Measurements from ENCODE around the gene TMPRSS9. TPM values are rescaled to one million over a fixed set of nuclear protein-coding genes. Genes with fewer than 3 reads are reported as not detected.

Gene TMPRSS9
- total and polyA plus RNA-seq, 4 experiments from 2014 or later: not detected

DNA sequence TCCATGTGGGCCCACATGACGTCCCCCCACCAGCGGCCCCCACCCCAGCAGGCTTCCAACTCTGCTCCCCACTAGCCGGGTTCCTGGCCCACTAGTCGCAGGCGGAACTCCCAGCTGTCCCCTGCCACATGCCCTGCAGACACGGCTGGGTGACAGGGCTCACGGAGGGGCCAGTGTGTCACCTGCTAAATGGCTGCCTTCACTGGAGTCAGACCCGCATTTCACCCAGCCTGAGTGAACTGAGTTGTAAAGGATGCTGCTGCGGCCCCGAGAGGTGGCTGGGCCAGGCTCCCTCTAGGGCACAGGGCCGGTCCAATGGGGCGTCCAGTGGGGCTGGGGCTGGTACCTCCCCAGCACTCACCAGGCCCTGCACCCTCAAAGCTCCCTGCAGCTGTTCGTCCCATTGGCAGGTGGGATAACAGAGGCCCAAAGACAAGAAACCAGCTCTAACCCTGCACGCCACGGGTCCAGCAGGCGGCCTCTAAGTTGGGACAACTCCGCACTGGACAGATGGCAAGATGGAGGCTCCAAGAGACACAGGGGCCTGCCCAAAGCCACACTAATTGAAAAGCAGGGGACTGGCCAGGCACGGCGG, 93.5 kb downstream of the TMPRSS9 start:
- Mint-ChIP-seq H3K27ac (peak overlapping the region in 2 of 7 donors; percentile 25 to 76), H3K36me3 (peaks cover 0 to 2% of the 10 kb centered on the region in 2 donors), H3K4me3 (peak overlapping the region in 2 of 8 donors; percentile 13 to 55), H3K4me1 (peaks cover 10 to 20% (median 13%) of the 10 kb centered on the region in 4 donors), H3K27me3 (no peaks in the 10 kb centered on the region), H3K9me3 (no peaks in the 10 kb centered on the region)
- H3K27ac ChIP-seq (ENCODE audit: low read depth, low read length): no peak overlapping the region
- H3K4me3 ChIP-seq (ENCODE audit: low read length in 2 of 2): no peak overlapping the region
- intact Hi-C loops (cut with micrococcal nuclease): no loop called here
- POLR2A ChIA-PET (ENCODE audit: partially characterized antibody): interaction anchor here (0.5 to 5.1 kb wide), 3 partner anchors 23 to 681 kb away, joined by 3 to 45 read pairs (median 30); partner anchors contain the start of genes GADD45B and TIMM13
- H3K4me1 ChIP-seq (ENCODE audit: insufficient read depth, low read length): peaks cover 24% of the 10 kb centered on the region
- CTCF ChIA-PET (ENCODE audit: partially characterized antibody): interaction anchor here (1.2 to 2.1 kb wide), 2 partner anchors 158 to 160 kb away, joined by 3 to 6 read pairs; no protein-coding TSS in a partner anchor
- H3K36me3 ChIP-seq (ENCODE audit: insufficient read depth, low read length): no peaks in the 10 kb centered on the region
- H3K27me3 ChIP-seq (ENCODE audit: insufficient read depth, low read length): no peaks in the 10 kb centered on the region
- no peak for DNase-seq
- no peaks in the 10 kb centered on the region for H3K9me3 ChIP-seq (ENCODE audit: control insufficient read depth in 1 of 2, low read length in 2 of 2)

DNA sequence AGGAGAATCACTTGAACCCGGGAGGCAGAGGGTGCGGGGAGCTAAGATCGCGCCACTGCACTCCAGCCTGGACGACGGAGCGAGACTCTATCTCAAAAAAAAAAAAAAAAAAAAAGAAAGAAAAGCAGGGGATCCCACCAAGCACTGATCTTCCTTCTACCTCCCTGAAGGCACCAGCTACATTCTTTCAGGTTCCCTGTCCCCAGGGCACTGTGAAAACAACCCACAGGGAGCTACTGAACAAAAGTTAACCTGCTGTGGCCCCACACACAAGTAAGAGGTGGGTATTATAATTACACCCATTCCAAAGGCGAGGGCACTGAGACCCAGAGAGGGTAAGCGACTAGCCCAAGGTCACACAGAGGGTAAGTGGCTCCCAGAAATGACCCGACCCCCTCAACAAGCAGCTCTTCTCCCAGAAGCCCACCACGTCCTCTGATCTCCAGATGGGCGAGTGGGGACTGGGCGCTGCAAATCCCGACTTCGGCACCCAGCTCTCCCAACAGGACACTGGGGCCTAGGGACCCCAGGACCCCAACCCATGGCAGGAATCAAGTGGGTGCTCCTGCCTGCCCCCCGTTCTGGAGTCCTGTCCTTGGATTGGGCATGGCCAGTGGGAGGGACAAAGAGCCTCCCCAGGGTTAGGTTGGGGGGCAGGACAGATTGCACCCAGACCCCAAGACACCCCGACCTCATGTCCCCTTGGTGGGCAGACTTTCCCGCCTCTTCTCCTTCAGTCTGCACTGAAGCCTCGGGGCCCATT, 94.3 kb downstream of the TMPRSS9 start:
- Mint-ChIP-seq H3K27me3 (no peaks in the 10 kb centered on the region), H3K9me3 (no peaks in the 10 kb centered on the region), H3K4me1 (peaks cover 9 to 20% (median 13%) of the 10 kb centered on the region in 4 donors), H3K27ac (peak overlapping the region in 6 of 7 donors; percentile 53 to 89 (median 80)), H3K36me3 (peaks cover 0 to 2% of the 10 kb centered on the region in 2 donors), H3K4me3 (peak overlapping the region; percentile 8 to 88 (median 79))
- Histone ChIP-seq H3K4me1 (ENCODE audit: insufficient read depth, low read length) (peaks cover 24% of the 10 kb centered on the region), H3K4me3 (ENCODE audit: low read length in 2 of 2) (no peak overlapping the region), H3K9me3 (ENCODE audit: control insufficient read depth in 1 of 2, low read length in 2 of 2) (no peaks in the 10 kb centered on the region), H3K27ac (ENCODE audit: low read depth, low read length) (no peak overlapping the region), H3K36me3 (ENCODE audit: insufficient read depth, low read length) (no peaks in the 10 kb centered on the region), H3K27me3 (ENCODE audit: insufficient read depth, low read length) (no peaks in the 10 kb centered on the region)
- intact Hi-C loops (cut with micrococcal nuclease): no loop called here
- ChIA-PET POLR2A (ENCODE audit: partially characterized antibody) (interaction anchor here (0.5 to 5.1 kb wide), 5 partner anchors 22 to 680 kb away, joined by 3 to 45 read pairs (median 4); partner anchors contain the start of genes GADD45B and TIMM13), CTCF (ENCODE audit: partially characterized antibody) (interaction anchor here (0.7 to 2.1 kb wide), 3 partner anchors 157 to 326 kb away, joined by 3 to 6 read pairs (median 3); no protein-coding TSS in a partner anchor)
- DNase-seq: no peak

DNA sequence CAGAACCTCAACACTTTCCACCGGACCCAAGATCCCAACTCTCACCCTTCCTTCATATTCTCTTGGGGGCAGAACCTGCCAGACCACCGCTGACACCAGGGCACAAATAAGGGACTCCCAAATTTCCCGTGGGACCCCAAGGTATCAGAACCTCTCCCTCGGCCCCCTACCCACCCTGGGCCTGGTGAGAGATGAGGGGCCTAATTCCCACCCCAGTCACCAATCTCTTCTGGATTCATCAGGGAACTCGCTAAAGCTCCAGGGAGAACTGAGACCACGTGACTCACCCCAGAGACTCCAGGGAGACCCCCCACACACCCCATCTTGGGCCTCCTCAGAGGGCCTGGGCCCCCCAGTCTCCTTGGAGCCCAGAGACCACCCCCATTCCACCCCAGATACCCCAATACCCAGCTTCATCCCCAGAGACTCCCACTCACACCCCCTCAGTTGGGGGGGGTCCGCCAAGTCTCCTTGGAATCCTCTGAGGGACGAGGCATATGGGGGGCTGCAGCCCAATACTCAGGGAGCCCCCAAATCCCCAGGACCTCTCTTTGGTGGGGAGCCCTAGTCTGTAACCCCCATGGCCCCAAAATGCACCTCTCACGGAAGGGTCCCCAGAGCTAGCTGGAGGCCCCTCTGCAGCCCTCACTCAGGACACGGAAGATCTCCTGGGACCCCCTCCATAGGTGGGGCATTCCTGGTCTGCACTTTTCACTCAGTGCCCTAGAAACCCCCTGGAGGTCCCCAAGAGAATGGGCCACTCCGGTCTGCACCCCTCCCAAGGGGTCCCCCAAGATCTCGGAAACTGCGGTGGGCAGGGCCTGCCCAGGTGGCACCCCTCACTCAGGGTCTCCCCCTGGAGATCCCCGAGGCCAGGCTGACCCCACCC, 95.1 kb downstream of the TMPRSS9 start:
- Histone ChIP-seq H3K9me3 (ENCODE audit: control insufficient read depth in 1 of 2, low read length in 2 of 2) (no peaks in the 10 kb centered on the region), H3K4me1 (ENCODE audit: insufficient read depth, low read length) (peaks cover 24% of the 10 kb centered on the region), H3K27me3 (ENCODE audit: insufficient read depth, low read length) (no peaks in the 10 kb centered on the region), H3K4me3 (ENCODE audit: low read length in 2 of 2) (peak overlapping the region in 1 of 2 donors; percentile 70), H3K27ac (ENCODE audit: low read depth, low read length) (peak overlapping the region; percentile 87), H3K36me3 (ENCODE audit: insufficient read depth, low read length) (no peaks in the 10 kb centered on the region)
- H3K36me3 Mint-ChIP-seq: no peaks in the 10 kb centered on the region
- intact Hi-C loops (cut with micrococcal nuclease): no loop called here
- DNase-seq: no peak
- POLR2A ChIA-PET (ENCODE audit: partially characterized antibody): interaction anchor here (1.1 to 5.1 kb wide), 5 partner anchors 21 to 219 kb away, joined by 3 to 45 read pairs (median 6); partner anchors contain the start of genes GADD45B and TIMM13
- H3K27ac Mint-ChIP-seq: peak overlapping the region; percentile 53 to 91 (median 82)
- H3K4me1 Mint-ChIP-seq: peaks cover 6 to 23% (median 13%) of the 10 kb centered on the region in 4 donors
- no peaks in the 10 kb centered on the region for H3K9me3 Mint-ChIP-seq
- no peaks in the 10 kb centered on the region for H3K27me3 Mint-ChIP-seq
- peak overlapping the region; percentile 75 to 92 (median 82) for H3K4me3 Mint-ChIP-seq
- CTCF ChIA-PET (ENCODE audit: partially characterized antibody): interaction anchor here (2.1 kb wide), 1 partner anchor 156 kb away, joined by 6 read pairs; no protein-coding TSS in a partner anchor

DNA sequence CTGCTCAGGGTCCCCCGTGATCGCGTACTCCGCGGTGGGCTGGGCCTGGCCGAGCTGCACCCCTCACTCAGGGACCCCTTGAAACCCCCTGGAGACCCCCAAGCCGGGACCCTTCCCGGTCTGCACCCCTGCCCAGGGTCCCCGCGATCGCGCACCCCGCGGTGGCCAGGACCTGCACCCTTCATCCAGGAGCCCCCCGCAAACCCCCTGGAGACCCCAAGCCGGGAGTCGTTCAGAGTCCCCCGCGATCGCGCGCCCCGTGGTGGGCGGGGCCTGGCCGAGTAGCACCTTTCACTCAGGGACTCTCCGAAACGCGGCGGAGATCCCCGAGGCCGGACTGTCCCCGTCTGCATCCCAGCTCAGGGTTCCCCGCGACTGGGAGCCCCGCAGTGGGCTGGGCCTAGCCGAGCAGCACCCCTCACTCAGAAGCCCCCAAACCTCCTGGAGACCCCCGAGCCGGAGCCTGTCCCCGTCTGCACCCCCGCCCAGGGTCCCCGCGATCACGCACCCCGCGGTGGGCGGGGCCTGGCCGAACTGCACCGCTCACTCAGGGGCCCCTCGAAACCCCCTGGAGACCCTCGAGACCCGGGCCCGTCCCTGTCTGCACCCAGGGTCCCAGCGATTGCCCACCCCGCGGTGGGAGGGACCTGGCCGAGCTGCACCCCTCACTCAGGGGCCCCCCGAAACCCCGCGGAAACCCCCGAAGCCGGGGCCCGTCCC, 95.9 kb downstream of the TMPRSS9 start:
- Mint-ChIP-seq H3K36me3 (no peaks in the 10 kb centered on the region), H3K9me3 (no peaks in the 10 kb centered on the region), H3K4me3 (peak overlapping the region; percentile 79 to 92 (median 86)), H3K27me3 (no peaks in the 10 kb centered on the region), H3K4me1 (peaks cover 6 to 23% (median 13%) of the 10 kb centered on the region in 4 donors), H3K27ac (peak overlapping the region; percentile 76 to 95 (median 87))
- Histone ChIP-seq H3K36me3 (ENCODE audit: insufficient read depth, low read length) (no peaks in the 10 kb centered on the region), H3K4me3 (ENCODE audit: low read length in 2 of 2) (peak overlapping the region; percentile 34 to 70), H3K27me3 (ENCODE audit: insufficient read depth, low read length) (no peaks in the 10 kb centered on the region), H3K27ac (ENCODE audit: low read depth, low read length) (peak overlapping the region; percentile 87), H3K4me1 (ENCODE audit: insufficient read depth, low read length) (peaks cover 24% of the 10 kb centered on the region), H3K9me3 (ENCODE audit: control insufficient read depth in 1 of 2, low read length in 2 of 2) (no peaks in the 10 kb centered on the region)
- DNase-seq: peak in 4 of 5 donors; percentile 18 to 79 (median 34)
- ChIA-PET CTCF (ENCODE audit: partially characterized antibody) (interaction anchor here (1.1 to 1.9 kb wide), 2 partner anchors 155 to 158 kb away, joined by 5 to 6 read pairs; no protein-coding TSS in a partner anchor), POLR2A (ENCODE audit: partially characterized antibody) (interaction anchor here (0.6 to 5.1 kb wide), 10 partner anchors 20 to 220 kb away, joined by 3 to 45 read pairs (median 4); partner anchors contain the start of genes GADD45B and TIMM13)
- intact Hi-C loops (cut with micrococcal nuclease): loop anchor here (2.0 kb wide), 1 partner anchor 19 kb away; no protein-coding TSS in a partner anchor

DNA sequence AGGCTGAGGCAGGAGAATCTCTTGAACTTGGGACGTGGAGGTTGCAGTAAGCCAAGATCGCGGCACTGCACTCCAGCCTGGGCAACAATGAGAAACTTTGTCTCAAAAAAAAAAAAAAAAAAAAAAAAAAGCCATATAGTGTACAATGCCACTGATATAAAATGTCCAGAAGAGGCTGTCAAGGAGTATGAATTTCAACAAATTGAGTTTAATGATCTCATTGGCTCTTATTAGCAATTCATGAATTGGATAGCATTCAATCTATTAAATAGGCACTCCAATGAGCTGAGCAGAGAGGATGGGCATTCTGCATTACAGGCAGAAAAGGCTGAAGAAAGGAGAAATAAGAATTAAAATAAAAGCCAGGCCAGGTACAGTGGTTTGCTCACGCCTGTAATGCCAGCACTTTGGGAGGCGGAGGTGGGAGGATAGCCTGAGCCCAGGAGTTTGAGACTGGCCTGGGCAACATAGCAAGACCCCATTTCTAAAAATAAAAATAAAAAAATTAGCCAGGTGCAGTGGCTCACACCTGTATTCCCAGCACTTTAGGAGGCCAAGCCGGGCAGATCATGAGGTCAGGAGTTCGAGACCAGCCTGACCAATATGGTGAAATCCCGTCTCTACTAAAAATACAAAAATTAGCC, 97.5 kb downstream of the TMPRSS9 start:
- CTCF ChIA-PET (ENCODE audit: partially characterized antibody): interaction anchor here (0.9 to 1.9 kb wide), 3 partner anchors 154 to 191 kb away, joined by 5 to 8 read pairs (median 6); no protein-coding TSS in a partner anchor

More for the DNA sequence above, 97.5 kb downstream of the TMPRSS9 start:
- Mint-ChIP-seq H3K4me1 (peaks cover 8 to 23% (median 18%) of the 10 kb centered on the region in 4 donors), H3K27me3 (no peaks in the 10 kb centered on the region), H3K4me3 (peak overlapping the region in 6 of 8 donors; percentile 80 to 90 (median 84)), H3K36me3 (no peaks in the 10 kb centered on the region), H3K27ac (peak overlapping the region in 6 of 7 donors; percentile 93 to 96 (median 94)), H3K9me3 (no peaks in the 10 kb centered on the region)
- intact Hi-C loops (cut with micrococcal nuclease): loop anchor here (1.0 to 2.0 kb wide), 2 partner anchors 17 to 30 kb away; partner anchors contain the start of gene TIMM13
- POLR2A ChIA-PET (ENCODE audit: partially characterized antibody): interaction anchor here (0.7 to 5.1 kb wide), 10 partner anchors 18 to 199 kb away, joined by 3 to 45 read pairs (median 4); partner anchors contain the start of genes GADD45B and TIMM13
- H3K4me3 ChIP-seq (ENCODE audit: low read length in 2 of 2): peak overlapping the region in 1 of 2 donors; percentile 19
- H3K9me3 ChIP-seq (ENCODE audit: control insufficient read depth in 1 of 2, low read length in 2 of 2): no peaks in the 10 kb centered on the region
- H3K36me3 ChIP-seq (ENCODE audit: insufficient read depth, low read length): no peaks in the 10 kb centered on the region
- H3K27me3 ChIP-seq (ENCODE audit: insufficient read depth, low read length): no peaks in the 10 kb centered on the region
- H3K27ac ChIP-seq (ENCODE audit: low read depth, low read length): peak overlapping the region; percentile 66
- peaks cover 28% of the 10 kb centered on the region for H3K4me1 ChIP-seq (ENCODE audit: insufficient read depth, low read length)
- no peak for DNase-seq

Data from CD4-positive, alpha-beta memory T cell (primary cell).